KMS-11 (cell line): ENCODE data around the gene NELL1.

Experiments used
- H2AFZ ChIP-seq: fragments of 200-600 bp; sonication (generic); 2 replicates; pipeline ENCODE4 v1.6.1; 2016; ENCODE audit warnings: antibody characterized with exemption, mixed run types, low read depth
- H3K27ac ChIP-seq: fragments of 200-600 bp; sonication (generic); 2 replicates; pipeline ENCODE4 v1.6.1; 2016; ENCODE audit warnings: mild to moderate bottlenecking, mixed run types
- H3K27me3 ChIP-seq: fragments of 200-600 bp; sonication (generic); 2 replicates; pipeline ENCODE4 v1.6.1; 2017; ENCODE audit warnings: mild to moderate bottlenecking, low read depth, mixed run types, moderate library complexity; ENCODE audit not compliant: insufficient read depth
- H3K36me3 ChIP-seq: fragments of 200-600 bp; sonication (generic); 2 replicates; pipeline ENCODE4 v1.6.1; 2017; ENCODE audit warnings: mild to moderate bottlenecking, mixed run types; ENCODE audit not compliant: insufficient read depth
- H3K4me1 ChIP-seq: fragments of 200-600 bp; sonication (generic); 2 replicates; pipeline ENCODE4 v1.6.1; 2016; ENCODE audit warnings: mild to moderate bottlenecking, low read depth, mixed run types; ENCODE audit not compliant: poor library complexity, severe bottlenecking
- H3K4me2 ChIP-seq: fragments of 200-600 bp; sonication (generic); 2 replicates; pipeline ENCODE4 v1.7.0; 2016; ENCODE audit warnings: mild to moderate bottlenecking, mixed run types
- H3K4me3 ChIP-seq: fragments of 200-600 bp; sonication (generic); IDR thresholded peaks from 2 replicates; pipeline ENCODE4 v1.6.1; 2017; ENCODE audit warnings: low read depth, low read length, mixed read lengths; ENCODE audit not compliant: insufficient read depth
- H3K79me2 ChIP-seq: fragments of 200-600 bp; sonication (generic); 2 replicates; pipeline ENCODE4 v1.6.1; 2016; ENCODE audit warnings: low read depth, mixed run types; ENCODE audit not compliant: insufficient read depth
- H3K9ac ChIP-seq: fragments of 200-600 bp; sonication (generic); 2 replicates; pipeline ENCODE4 v1.6.1; 2016; ENCODE audit warnings: mild to moderate bottlenecking, mixed run types
- H4K20me1 ChIP-seq: fragments of 200-600 bp; sonication (generic); 2 replicates; pipeline ENCODE4 v1.6.1; 2016; ENCODE audit warnings: mild to moderate bottlenecking, mixed run types; ENCODE audit not compliant: insufficient read depth
- CTCF ChIP-seq: fragments of 200-600 bp; sonication (generic); conservative IDR thresholded peaks from 2 replicates; pipeline ENCODE4 v1.6.1; 2017; ENCODE audit warnings: low read depth, mild to moderate bottlenecking, antibody characterized with exemption, low read length, moderate library complexity, mixed read lengths

The NELL1 gene

GRCh38 chr11:20926799-20927540 is 257.6 kb downstream of the NELL1 start:
- Histone ChIP-seq H3K79me2 (no peaks in the 10 kb centered on the region), H3K27ac (no peak overlapping the region), H3K4me2 (no peak overlapping the region), H3K4me1 (no peaks in the 10 kb centered on the region), H3K36me3 (no peaks in the 10 kb centered on the region), H3K4me3 (no peak overlapping the region), H2AFZ (no peak overlapping the region), H4K20me1 (no peaks in the 10 kb centered on the region), H3K9ac (no peak overlapping the region), H3K27me3 (no peaks in the 10 kb centered on the region)
- TF ChIP-seq CTCF: no peak

DNA sequence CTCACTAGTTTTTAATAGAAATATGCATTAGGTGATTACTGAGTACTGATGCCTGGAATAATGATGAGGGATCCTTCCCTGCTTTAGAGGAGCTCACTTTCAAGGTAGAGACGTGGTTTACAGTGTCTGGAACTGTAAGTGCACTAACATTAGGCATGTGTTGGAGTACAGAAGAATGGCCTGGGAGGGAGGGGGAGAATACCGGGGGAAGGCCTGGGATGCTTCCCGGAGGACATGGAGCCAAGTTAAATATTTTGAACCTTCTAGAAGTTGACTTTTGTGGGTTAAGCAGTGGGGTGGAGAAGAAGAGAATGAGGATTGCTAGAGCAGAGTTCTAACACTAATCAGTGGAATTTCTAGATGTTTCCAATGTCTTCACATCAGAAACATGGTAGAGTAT is 261.6 kb downstream of the NELL1 start:
- Histone ChIP-seq H3K4me1 (no peaks in the 10 kb centered on the region), H4K20me1 (no peaks in the 10 kb centered on the region), H3K4me3 (no peak overlapping the region), H3K4me2 (no peak overlapping the region), H2AFZ (no peak overlapping the region), H3K79me2 (no peaks in the 10 kb centered on the region), H3K9ac (no peak overlapping the region), H3K27ac (no peak overlapping the region), H3K27me3 (no peaks in the 10 kb centered on the region), H3K36me3 (no peaks in the 10 kb centered on the region)
- no peak for TF ChIP-seq CTCF

DNA sequence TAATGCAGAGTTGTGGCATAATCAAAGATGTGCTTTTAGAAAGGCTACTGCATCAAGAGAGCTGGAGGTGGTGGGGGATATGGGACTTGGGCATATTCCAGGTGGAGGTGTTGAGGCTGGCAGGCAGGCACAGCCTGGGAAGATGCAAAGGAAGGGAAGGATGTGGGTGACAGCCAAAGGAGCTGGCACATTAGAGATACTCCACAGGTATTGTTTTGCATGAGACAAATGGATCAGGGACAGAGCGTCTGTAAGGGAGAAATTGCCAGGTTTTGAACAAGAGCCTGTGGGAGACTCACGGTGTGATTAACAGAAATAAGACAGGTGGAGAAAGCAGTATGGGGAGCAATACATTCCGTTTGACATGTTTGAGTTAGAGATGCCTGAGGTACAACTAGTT is 263.7 kb downstream of the NELL1 start:
- no peak for TF ChIP-seq CTCF

DNA sequence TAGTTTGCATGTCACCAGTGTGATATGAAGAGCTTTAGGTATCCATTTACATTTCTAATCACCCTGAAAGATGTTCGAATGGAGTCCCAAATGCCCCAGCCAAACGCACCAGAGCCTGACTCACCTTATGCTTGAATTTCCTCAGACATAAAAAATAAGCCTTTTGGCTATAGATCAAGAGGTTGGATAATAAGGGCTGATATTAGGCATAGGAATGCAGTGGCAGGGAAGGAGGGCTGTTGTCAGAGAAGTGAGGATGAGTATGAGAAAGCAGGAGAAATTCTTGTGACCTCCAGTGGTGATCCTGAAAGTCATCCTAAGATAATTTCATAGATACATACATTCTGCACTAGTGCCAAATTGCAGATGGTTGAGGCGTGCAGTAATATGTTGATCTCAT is 264.6 kb downstream of the NELL1 start:
- no peak overlapping the region for H3K27ac ChIP-seq

More for the DNA sequence above, 263.7 kb downstream of the NELL1 start:
- Histone ChIP-seq H3K4me3 (no peak overlapping the region), H3K4me1 (no peaks in the 10 kb centered on the region), H3K27ac (no peak overlapping the region), H3K4me2 (no peak overlapping the region), H3K79me2 (no peaks in the 10 kb centered on the region), H3K9ac (no peak overlapping the region), H3K27me3 (no peaks in the 10 kb centered on the region), H3K36me3 (no peaks in the 10 kb centered on the region), H2AFZ (no peak overlapping the region), H4K20me1 (no peaks in the 10 kb centered on the region)

More for the DNA sequence above, 264.6 kb downstream of the NELL1 start:
- no peak overlapping the region for H3K4me3 ChIP-seq
- H3K4me1 ChIP-seq: no peaks in the 10 kb centered on the region
- no peak overlapping the region for H3K9ac ChIP-seq
- H2AFZ ChIP-seq: no peak overlapping the region
- H3K79me2 ChIP-seq: no peaks in the 10 kb centered on the region
- no peaks in the 10 kb centered on the region for H3K36me3 ChIP-seq
- no peak for TF ChIP-seq CTCF
- H4K20me1 ChIP-seq: no peaks in the 10 kb centered on the region
- H3K4me2 ChIP-seq: no peak overlapping the region
- H3K27me3 ChIP-seq: no peaks in the 10 kb centered on the region
